ENCODE data around the gene LCMT2. TPM values are rescaled to one million over a fixed set of nuclear protein-coding genes. Genes with fewer than 3 reads are reported as not detected.
"Not testable (repeated sequence)": the region's sequence is repeated elsewhere in the genome, so short reads cannot be mapped to it uniquely, and the experiment has no call there.

The LCMT2 gene
- total and polyA plus RNA-seq, 8 donors = 6.9 to 10.9 (median 9.0) TPM

DNA sequence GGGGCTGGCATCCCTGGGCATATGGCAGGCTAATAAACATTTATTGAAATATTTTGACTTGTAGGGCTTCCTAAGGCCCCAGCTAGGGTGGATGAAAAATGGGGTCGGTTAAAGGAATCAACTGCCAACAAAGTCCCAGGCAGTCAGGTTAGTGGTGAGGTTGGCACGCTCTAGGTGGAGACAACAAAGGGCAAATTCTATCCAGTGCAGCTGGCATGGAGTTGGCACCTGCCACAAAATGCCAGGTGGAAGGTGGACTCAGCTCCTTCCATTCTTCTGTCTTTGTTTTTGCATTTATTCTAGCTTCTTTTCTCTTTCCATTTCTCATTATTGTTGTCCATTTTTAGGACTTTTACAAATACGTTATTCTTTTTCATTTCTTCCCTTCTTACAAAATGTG lies 31.0 kb downstream of the LCMT2 start:
- TF ChIP-seq, protein P1, sequence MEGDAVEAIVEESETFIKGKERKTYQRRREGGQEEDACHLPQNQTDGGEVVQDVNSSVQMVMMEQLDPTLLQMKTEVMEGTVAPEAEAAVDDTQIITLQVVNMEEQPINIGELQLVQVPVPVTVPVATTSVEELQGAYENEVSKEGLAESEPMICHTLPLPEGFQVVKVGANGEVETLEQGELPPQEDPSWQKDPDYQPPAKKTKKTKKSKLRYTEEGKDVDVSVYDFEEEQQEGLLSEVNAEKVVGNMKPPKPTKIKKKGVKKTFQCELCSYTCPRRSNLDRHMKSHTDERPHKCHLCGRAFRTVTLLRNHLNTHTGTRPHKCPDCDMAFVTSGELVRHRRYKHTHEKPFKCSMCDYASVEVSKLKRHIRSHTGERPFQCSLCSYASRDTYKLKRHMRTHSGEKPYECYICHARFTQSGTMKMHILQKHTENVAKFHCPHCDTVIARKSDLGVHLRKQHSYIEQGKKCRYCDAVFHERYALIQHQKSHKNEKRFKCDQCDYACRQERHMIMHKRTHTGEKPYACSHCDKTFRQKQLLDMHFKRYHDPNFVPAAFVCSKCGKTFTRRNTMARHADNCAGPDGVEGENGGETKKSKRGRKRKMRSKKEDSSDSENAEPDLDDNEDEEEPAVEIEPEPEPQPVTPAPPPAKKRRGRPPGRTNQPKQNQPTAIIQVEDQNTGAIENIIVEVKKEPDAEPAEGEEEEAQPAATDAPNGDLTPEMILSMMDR (IDR thresholded peaks at IDR 0.05) = no peak
- Histone ChIP-seq H3K4me3 (no peak overlapping the region), H3K36me3 (no peaks in the 10 kb centered on the region), H3K9me3 (no peaks in the 10 kb centered on the region), H3K4me1 (no peaks in the 10 kb centered on the region), H3K27ac (no peak overlapping the region), H3K27me3 (peaks cover 2 to 24% of the 10 kb centered on the region in 2 donors)
- DNase-seq = no peak
- intact Hi-C loops (cut with DNase I) = no loop called here
- no peak for ATAC-seq

DNA sequence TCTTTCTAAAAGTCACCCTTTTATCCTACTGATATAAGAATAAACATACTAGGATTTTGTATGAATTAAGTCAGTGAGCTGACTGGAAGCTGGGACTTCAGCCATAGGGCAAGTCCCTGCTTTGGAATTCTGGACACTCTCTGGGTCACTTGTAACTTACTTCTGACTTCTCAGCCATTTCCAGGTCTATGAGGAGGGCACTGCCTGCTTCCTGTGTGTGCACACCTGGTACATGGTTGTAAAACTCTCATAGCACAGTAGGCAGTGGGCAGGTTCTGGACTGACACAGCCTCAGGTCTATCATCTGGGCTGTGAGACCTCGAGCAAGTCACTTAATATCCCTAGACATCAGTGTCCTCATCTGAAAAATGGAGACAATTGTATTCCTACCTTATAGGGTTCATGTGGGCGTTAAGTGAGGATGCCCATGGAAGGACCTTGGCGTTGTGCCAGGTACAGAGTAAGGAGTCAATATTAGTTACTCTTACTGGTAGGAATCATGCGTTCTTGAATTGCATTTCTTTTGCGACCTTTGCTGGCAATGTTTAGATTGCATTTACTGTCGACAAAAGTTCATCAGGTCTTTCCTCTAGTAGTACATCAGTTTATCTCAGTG lies 36.2 kb downstream of the LCMT2 start:
- TF ChIP-seq, protein P1 (IDR thresholded peaks at IDR 0.05) = no peak
- no peaks in the 10 kb centered on the region for H3K4me1 ChIP-seq
- DNase-seq = no peak
- no peaks in the 10 kb centered on the region for H3K9me3 ChIP-seq
- H3K27ac ChIP-seq = no peak overlapping the region
- H3K36me3 ChIP-seq = no peaks in the 10 kb centered on the region
- ATAC-seq = no peak
- H3K4me3 ChIP-seq = no peak overlapping the region
- intact Hi-C loops (cut with DNase I) = no loop called here
- peaks cover 7 to 47% of the 10 kb centered on the region in 2 donors for H3K27me3 ChIP-seq

DNA sequence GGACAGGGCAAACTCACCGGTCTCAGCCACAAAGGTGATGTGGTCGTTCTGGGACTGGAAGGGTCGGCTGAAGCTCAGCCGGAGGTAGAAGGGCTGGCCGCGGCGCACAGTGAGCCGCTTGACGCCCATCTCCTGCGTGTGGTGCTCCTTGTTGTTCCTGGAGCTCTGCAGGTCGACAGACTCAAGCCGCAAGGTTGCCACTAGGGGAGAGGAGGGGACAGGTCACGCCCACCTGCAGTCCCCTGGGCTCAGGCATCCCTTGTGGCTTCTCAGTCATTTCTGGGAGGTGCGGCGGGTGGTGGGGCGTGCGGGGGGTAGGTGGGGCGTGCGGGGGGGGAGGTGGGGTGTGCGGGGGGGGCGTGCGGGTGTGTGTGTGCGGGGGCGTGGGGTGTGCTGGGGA lies 36.9 kb downstream of the LCMT2 start:
- no peak overlapping the region for H3K27ac ChIP-seq
- no peaks in the 10 kb centered on the region for H3K36me3 ChIP-seq
- H3K27me3 ChIP-seq = peaks cover 7 to 44% of the 10 kb centered on the region in 2 donors
- TF ChIP-seq, protein P1 (IDR thresholded peaks at IDR 0.05) = no peak
- no peaks in the 10 kb centered on the region for H3K4me1 ChIP-seq
- intact Hi-C loops (cut with DNase I) = no loop called here
- no peaks in the 10 kb centered on the region for H3K9me3 ChIP-seq
- ATAC-seq (no peak), DNase-seq (no peak)
- H3K4me3 ChIP-seq = no peak overlapping the region

DNA sequence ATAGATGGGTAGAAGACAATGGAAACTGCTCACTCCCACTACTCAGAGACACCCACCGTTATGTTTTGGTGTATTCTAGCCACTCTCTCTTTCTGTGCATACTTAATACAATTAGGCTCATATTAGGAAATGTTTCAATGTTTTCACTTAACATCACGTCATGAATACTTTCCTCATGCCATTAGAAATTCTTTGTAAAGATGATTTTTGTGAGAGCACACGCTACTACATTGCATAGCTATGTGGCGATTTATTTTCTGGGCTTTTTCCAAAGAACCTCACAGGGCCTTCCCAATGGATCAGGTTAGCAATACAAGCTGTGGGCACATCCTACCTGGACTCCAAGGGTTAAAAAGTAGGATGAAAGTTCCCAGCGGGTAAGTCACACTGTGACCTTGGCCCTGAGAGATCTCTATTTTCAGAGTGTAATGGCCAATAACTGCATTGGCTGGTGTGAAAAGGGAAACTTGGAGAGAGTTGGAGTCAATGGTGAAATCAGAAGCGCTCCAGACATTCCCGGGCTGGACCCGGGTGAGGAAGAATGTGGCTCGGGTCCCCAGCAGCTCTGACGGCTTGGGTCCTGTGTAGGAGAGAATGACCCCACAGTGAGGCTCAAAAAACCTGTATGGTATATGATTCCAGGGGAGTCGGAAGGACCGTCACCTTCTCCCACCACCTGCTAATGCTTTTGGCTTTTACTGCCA lies 37.8 kb downstream of the LCMT2 start:
- Histone ChIP-seq H3K36me3 (no peaks in the 10 kb centered on the region), H3K9me3 (no peaks in the 10 kb centered on the region), H3K27me3 (peaks cover 7 to 44% of the 10 kb centered on the region in 2 donors), H3K27ac (no peak overlapping the region), H3K4me3 (no peak overlapping the region), H3K4me1 (no peaks in the 10 kb centered on the region)
- ATAC-seq = no peak
- no peak for DNase-seq
- TF ChIP-seq, protein P1 (IDR thresholded peaks at IDR 0.05) = no peak
- intact Hi-C loops (cut with DNase I) = no loop called here

DNA sequence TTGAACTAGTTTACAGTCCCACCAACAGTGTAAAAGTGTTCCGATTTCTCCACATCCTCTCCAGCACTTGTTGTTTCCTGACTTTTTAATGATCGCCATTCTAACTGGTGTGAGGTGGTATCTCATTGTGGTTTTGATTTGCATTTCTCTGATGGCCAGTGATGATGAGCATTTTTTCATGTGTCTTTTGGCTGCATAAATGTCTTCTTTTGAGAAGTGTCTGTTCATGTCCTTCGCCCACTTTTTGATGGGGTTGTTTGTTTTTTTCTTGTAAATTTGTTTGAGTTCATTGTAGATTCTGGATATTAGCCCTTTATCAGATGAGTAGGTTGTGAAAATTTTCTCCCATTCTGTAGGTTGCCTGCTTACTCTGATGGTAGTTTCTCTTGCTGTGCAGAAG lies 40.7 kb downstream of the LCMT2 start:
- intact Hi-C loops (cut with DNase I); H3K4me1 ChIP-seq; ATAC-seq; H3K4me3 ChIP-seq; DNase-seq; H3K27ac ChIP-seq; H3K9me3 ChIP-seq; H3K36me3 ChIP-seq: not testable (repeated sequence)
- peaks cover 7 to 28% of the 10 kb centered on the region in 2 donors for H3K27me3 ChIP-seq
